22Rv1 (cell line): ENCODE data around the gene CDH10.

Source experiments
- H3K27ac ChIP-seq: fragments of 450-650 bp; 2 replicates; pipeline ENCODE4 v1.5.1; 2017
- ZFX ChIP-seq: fragments of 450-650 bp; IDR thresholded peaks from 2 replicates; pipeline ENCODE4 v1.6.1; 2017; ENCODE audit warnings: antibody characterized with exemption, borderline replicate concordance
- TF ChIP-seq, protein P1 (sequence below): fragments of 450-650 bp; IDR thresholded peaks from 2 replicates; pipeline ENCODE4 v1.5.1; 2017; ENCODE audit warnings: mild to moderate bottlenecking

Gene CDH10

DNA sequence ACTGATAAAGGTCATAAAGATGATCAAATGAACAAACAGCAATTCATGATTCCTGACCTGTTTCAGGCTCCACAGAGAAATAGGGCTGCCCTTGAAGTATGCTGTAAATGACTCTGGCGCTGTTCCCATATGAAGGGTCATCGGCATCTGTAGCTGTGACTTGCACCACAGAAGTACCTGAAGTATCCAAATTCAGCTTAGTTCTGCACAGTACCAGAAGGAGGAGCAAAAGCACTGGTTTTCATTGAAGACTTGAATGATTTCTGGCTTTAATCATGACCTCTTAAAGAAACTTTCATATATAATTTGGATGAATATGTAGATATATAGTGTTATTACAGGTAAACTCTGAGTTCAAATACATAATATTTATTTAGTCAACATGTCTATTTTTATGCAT is 109.1 kb downstream of the CDH10 start:
- TF ChIP-seq, protein P1, sequence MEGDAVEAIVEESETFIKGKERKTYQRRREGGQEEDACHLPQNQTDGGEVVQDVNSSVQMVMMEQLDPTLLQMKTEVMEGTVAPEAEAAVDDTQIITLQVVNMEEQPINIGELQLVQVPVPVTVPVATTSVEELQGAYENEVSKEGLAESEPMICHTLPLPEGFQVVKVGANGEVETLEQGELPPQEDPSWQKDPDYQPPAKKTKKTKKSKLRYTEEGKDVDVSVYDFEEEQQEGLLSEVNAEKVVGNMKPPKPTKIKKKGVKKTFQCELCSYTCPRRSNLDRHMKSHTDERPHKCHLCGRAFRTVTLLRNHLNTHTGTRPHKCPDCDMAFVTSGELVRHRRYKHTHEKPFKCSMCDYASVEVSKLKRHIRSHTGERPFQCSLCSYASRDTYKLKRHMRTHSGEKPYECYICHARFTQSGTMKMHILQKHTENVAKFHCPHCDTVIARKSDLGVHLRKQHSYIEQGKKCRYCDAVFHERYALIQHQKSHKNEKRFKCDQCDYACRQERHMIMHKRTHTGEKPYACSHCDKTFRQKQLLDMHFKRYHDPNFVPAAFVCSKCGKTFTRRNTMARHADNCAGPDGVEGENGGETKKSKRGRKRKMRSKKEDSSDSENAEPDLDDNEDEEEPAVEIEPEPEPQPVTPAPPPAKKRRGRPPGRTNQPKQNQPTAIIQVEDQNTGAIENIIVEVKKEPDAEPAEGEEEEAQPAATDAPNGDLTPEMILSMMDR = peak; percentile 28; the same call in 1 of the 2 replicates
- no peak for TF ChIP-seq ZFX
- no peak overlapping the region for H3K27ac ChIP-seq

DNA sequence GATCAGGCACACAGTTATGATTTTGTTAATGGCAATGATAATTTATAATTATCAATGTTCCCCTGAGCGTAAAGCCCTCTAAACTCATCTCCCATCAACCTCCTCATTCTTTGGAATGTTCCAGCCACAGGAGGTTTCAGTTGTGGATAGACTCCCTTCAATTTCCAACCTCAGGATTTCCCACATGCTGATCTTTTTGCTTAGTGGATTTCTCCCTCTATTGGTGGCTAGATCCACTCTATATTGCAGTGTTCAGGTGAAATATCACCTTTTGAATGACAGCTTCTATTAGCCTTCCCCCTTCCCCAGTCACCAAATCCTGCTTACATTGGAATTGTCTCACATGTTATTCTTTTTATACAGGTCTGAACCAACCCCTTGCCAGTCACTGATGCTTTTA is 113.9 kb downstream of the CDH10 start:
- TF ChIP-seq, protein P1 = no peak
- TF ChIP-seq ZFX = no peak
- H3K27ac ChIP-seq = no peak overlapping the region

DNA sequence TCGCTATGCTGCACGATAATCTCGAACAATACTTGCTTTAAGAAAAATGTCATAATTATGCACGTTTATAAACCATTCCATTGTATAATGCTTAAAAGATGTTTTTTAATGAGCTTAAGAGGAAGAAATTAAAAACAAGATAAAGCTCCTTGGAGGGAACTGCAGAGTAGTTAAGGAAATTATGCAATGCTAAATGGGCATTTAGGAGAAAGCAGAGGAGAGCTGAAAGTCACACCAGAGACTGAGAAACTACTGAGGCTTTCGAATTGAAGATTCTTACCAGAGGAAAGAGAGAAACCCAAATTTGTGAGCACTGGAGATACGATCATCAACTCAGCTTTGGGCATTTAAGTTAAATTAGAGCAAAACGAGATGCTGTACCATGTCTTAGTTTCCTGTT is 119.4 kb downstream of the CDH10 start:
- no peak overlapping the region for H3K27ac ChIP-seq
- TF ChIP-seq ZFX = no peak
- TF ChIP-seq, protein P1 = no peak

DNA sequence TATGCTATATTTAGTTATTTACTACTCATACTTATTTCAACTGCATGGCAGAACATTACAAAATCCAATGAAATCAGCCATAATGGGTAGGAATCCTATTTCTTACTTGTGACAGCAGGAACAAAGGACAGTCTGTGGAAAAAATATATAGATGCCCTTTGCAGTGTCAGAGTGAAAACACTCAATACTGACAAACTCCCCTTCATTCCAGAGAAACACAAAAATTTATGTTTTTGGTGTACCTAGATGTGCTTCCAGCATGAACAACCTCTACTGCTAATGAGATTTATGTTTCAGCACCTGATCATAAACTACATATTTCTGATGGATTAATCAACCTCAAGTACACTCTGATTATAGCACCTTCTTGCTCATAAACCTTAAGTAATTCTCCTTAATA is 132.4 kb downstream of the CDH10 start:
- TF ChIP-seq ZFX = no peak
- TF ChIP-seq, protein P1 = no peak
- H3K27ac ChIP-seq = no peak overlapping the region

DNA sequence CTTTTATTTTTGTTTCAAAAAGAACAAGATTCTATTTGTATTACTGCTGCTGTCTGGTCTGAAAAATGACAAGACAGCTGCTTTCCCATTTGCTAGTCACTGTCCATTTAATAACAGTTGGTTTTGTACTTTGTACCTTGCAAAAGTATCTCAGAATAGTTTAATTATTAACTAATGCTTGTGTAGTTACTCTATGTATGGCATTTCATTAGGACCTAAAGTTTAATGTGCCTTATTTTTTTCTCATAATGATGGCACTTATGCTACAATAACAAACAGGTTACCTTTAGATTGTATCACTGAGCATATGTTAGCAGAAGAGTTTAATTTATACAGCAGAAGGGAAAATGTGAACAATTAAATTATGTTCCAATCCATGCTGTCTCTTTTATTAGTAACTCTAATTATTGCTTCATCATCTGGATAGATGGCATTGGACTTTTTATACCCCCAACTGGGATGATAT is 134.2 kb downstream of the CDH10 start:
- TF ChIP-seq, protein P1 = no peak
- TF ChIP-seq ZFX = no peak
- H3K27ac ChIP-seq = peak overlapping the region; percentile 89

DNA sequence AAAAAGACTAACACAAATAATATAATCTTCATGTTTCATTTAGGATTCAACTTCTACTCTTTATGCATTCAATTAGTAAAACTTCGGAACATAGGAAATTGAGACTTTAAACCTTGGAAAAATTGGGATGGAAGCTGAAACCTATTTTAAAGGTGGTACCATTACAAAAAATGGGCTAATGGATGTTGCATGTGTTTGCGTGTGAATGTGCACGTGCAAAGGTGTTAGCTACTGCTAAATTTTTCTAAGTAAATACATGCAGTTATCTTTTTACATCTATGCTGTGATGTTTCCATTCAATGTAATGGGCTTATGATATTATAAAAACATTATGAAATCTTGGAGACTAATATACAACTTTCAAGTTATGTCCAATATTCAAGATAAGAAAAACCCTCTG is 134.8 kb downstream of the CDH10 start:
- H3K27ac ChIP-seq = peak overlapping the region; percentile 89
- TF ChIP-seq ZFX = no peak
- TF ChIP-seq, protein P1 = no peak

DNA sequence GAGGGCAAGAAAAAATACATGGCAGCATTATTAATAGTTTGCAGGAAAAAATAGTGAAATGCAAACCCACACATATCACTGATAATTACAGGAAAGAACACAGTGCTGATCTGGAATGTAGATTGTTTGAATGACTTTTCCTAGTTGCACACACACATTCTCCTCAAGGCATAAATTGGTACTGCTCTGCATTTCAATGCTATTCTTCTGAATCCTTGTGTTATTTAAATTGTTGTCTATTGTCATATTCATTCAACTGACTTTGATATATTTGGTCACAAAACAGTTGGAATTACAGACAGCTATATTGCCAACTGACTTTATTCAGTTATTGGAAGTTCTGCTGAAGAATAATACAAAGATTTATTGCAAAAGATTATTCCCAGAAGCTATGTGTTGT is 139.5 kb downstream of the CDH10 start:
- no peak for TF ChIP-seq ZFX
- TF ChIP-seq, protein P1 = no peak
- H3K27ac ChIP-seq = no peak overlapping the region
